PC-9 (cell line): ENCODE results near the gene MSANTD1. TPM values are rescaled to one million over a fixed set of nuclear protein-coding genes. Genes with fewer than 3 reads are reported as not detected.

Source experiments
- BruUV-seq: library from RNA; stranded (reverse); fragments of 400-500 nt; replicated peaks from 2 replicates; lab custom pipeline; 2021; lab: Mats Ljungman, UMichigan
- CTCF ChIA-PET: fragments of 300-600 bp; sonication (Branson Sonifier 250); formaldehyde crosslinking; loops from one replicate; lab custom pipeline; 2022; ENCODE audit warnings: antibody characterized with exemption; lab: Charles Lee
- POLR2A ChIA-PET: fragments of 300-600 bp; sonication (Branson Sonifier 250); formaldehyde crosslinking; loops from one replicate; lab custom pipeline; 2022; ENCODE audit warnings: antibody characterized with exemption; ENCODE audit not compliant: unreplicated experiment; lab: Charles Lee
- DNase-seq, 2 experiments: peaks; one replicate each; pipeline versions ENCODE4 v3.0.0 to v3.0.0-alpha.2; 2015 to 2022; ENCODE audit warnings: mixed read lengths in 1 of 2
- H2AFZ ChIP-seq: fragments of 200-600 bp; sonication (generic); 2 replicates; pipeline ENCODE4 v1.8.1; 2017; ENCODE audit warnings: antibody characterized with exemption
- H3F3A ChIP-seq: fragments of 200-600 bp; sonication (generic); 2 replicates; pipeline ENCODE4 v1.8.1; 2017; ENCODE audit warnings: antibody characterized with exemption, mild to moderate bottlenecking, low read depth; ENCODE audit not compliant: insufficient read depth
- H3K27ac ChIP-seq: fragments of 200-600 bp; sonication (generic); 2 replicates; pipeline ENCODE4 v1.6.1; 2016; ENCODE audit warnings: mixed run types
- H3K27me3 ChIP-seq: fragments of 200-600 bp; sonication (generic); 2 replicates; pipeline ENCODE4 v1.6.1; 2016; ENCODE audit warnings: low read depth, mixed run types; ENCODE audit not compliant: insufficient read depth
- H3K36me3 ChIP-seq: fragments of 200-600 bp; sonication (generic); 2 replicates; pipeline ENCODE4 v1.6.1; 2016; ENCODE audit warnings: low read depth, mixed run types
- H3K4me1 ChIP-seq: fragments of 200-600 bp; sonication (generic); replicated peaks from 2 replicates; pipeline ENCODE4 v1.6.1; 2016; ENCODE audit warnings: mixed run types; ENCODE audit not compliant: insufficient read depth
- H3K4me2 ChIP-seq: fragments of 200-600 bp; sonication (generic); 2 replicates; pipeline ENCODE4 v1.6.1; 2017; ENCODE audit warnings: mixed run types
- H3K4me3 ChIP-seq: fragments of 200-600 bp; sonication (generic); 2 replicates; pipeline ENCODE4 v1.6.1; 2016; ENCODE audit warnings: mixed run types
- H3K79me2 ChIP-seq: fragments of 200-600 bp; sonication (generic); 2 replicates; pipeline ENCODE4 v1.6.1; 2017; ENCODE audit warnings: low read depth, mixed run types
- H3K9me2 ChIP-seq: fragments of 200-600 bp; sonication (generic); 2 replicates; pipeline ENCODE4 v1.8.1; 2017; ENCODE audit warnings: mild to moderate bottlenecking; ENCODE audit not compliant: insufficient read depth
- H3K9me3 ChIP-seq: fragments of 200-600 bp; sonication (generic); 2 replicates; pipeline ENCODE4 v1.8.1; 2016; ENCODE audit warnings: low read depth; ENCODE audit not compliant: insufficient read depth
- H4K20me1 ChIP-seq: fragments of 200-600 bp; sonication (generic); 2 replicates; pipeline ENCODE4 v1.8.1; 2017; ENCODE audit not compliant: insufficient read depth
- EZH2 ChIP-seq: fragments of 200-600 bp; sonication (generic); IDR thresholded peaks from 2 replicates; pipeline ENCODE4 v1.8.0; 2017; ENCODE audit warnings: antibody characterized with exemption, low read depth
- intact Hi-C: fragments of 100-400 bp; cut with micrococcal nuclease; formaldehyde crosslinking; loops from one replicate; pipeline ENCODE4 v1.10.0; 2022; ENCODE audit not compliant: unreplicated experiment
- total RNA-seq: library from RNA; stranded (reverse); gene quantifications from 2 replicates; pipeline ENCODE4 v1.2.3, GENCODE V29; 2021
- TF ChIP-seq, protein P1 (sequence below): fragments of 200-600 bp; sonication (generic); conservative IDR thresholded peaks from 2 replicates; pipeline ENCODE4 v1.6.1; 2017; ENCODE audit warnings: mixed run types, antibody characterized with exemption, mild to moderate bottlenecking, moderate library complexity

MSANTD1 gene
- total RNA-seq, 1 experiment from 2014 or later = 3.1 TPM

DNA sequence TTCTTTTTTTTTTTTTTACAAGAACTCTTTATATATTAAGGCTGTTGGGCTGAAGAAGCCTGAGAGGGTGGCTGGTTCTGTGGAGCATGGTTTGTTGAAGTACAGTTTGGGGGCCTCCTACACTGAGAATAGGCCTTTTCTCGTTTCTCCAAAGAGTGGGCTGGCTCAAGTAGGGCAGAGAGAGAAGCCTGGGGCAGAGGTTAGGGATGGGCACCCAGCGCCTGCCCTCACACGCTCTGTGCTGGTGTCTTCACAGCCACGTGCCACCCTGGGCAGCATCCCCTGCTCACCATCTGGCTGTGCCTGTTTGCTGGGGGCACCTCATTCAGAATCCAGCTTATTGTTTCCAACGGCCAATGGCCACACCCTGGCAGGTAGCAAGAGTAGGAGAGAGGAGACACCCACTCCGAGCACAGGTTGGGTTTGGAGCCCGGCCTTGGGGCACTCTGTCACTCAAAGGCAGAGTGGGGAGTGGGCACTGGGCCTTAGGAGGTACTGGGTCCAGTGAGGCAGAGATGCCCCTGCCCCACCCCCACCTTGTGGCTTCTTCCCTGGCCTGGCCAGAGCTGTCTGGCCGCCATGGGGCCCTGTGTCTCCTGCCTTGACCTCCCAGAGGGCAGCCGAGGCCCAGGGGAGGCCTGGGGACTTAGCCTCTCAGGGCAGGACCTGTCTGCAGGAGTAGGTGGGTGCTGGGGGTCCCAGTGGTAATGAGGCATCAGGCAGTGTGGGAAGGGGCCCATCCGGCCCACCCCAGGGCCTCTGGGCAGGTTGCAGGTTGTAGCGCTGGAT is 2.9 kb downstream of the MSANTD1 start:
- Histone ChIP-seq H3K4me2 (no peak overlapping the region), H3F3A (peaks cover 6% of the 10 kb centered on the region; the same call in 1 of the 2 replicates), H3K79me2 (no peaks in the 10 kb centered on the region), H3K9me2 (no peaks in the 10 kb centered on the region), H3K4me1 (peaks cover 9% of the 10 kb centered on the region), H3K4me3 (no peak overlapping the region), H2AFZ (no peak overlapping the region), H4K20me1 (no peaks in the 10 kb centered on the region), H3K9me3 (no peaks in the 10 kb centered on the region), H3K27ac (no peak overlapping the region), H3K36me3 (no peaks in the 10 kb centered on the region), H3K27me3 (no peaks in the 10 kb centered on the region)
- DNase-seq = no peak
- POLR2A ChIA-PET = no interaction called here
- CTCF ChIA-PET = no interaction called here
- TF ChIP-seq, protein P1, sequence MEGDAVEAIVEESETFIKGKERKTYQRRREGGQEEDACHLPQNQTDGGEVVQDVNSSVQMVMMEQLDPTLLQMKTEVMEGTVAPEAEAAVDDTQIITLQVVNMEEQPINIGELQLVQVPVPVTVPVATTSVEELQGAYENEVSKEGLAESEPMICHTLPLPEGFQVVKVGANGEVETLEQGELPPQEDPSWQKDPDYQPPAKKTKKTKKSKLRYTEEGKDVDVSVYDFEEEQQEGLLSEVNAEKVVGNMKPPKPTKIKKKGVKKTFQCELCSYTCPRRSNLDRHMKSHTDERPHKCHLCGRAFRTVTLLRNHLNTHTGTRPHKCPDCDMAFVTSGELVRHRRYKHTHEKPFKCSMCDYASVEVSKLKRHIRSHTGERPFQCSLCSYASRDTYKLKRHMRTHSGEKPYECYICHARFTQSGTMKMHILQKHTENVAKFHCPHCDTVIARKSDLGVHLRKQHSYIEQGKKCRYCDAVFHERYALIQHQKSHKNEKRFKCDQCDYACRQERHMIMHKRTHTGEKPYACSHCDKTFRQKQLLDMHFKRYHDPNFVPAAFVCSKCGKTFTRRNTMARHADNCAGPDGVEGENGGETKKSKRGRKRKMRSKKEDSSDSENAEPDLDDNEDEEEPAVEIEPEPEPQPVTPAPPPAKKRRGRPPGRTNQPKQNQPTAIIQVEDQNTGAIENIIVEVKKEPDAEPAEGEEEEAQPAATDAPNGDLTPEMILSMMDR = no peak
- TF ChIP-seq EZH2 = no peak
- intact Hi-C loops = no loop called here
- BruUV-seq = no TSS peak

DNA sequence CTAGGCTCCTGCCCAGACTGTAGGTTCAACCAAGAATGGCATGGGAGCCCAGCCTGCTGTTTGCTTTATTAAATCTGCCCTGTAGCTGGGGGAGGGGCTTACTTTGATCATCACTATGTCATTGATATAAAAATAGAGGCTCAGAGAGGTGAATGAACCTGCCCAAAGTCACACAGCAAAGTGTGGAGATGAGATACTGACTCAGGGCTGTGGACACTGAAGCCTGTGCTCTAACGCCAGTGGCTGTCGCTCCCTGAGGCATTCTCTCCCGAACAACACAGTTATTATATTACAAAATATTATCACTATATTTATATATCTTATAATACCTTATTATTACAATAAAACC is 3.5 kb downstream of the MSANTD1 start:
- no peaks in the 10 kb centered on the region for H3K9me2 ChIP-seq
- peaks cover 14% of the 10 kb centered on the region for H3K4me1 ChIP-seq
- ChIA-PET POLR2A (no interaction called here), CTCF (no interaction called here)
- H4K20me1 ChIP-seq = no peaks in the 10 kb centered on the region
- no peak for DNase-seq
- H2AFZ ChIP-seq = no peak overlapping the region
- intact Hi-C loops = no loop called here
- H3K27ac ChIP-seq = no peak overlapping the region
- no peaks in the 10 kb centered on the region for H3K27me3 ChIP-seq
- no peak overlapping the region for H3K4me2 ChIP-seq
- H3K36me3 ChIP-seq = no peaks in the 10 kb centered on the region
- TF ChIP-seq, protein P1 = no peak
- TF ChIP-seq EZH2 = no peak
- H3K79me2 ChIP-seq = no peaks in the 10 kb centered on the region
- no peaks in the 10 kb centered on the region for H3K9me3 ChIP-seq
- no TSS peak for BruUV-seq
- H3F3A ChIP-seq = peaks cover 7% of the 10 kb centered on the region; the same call in 1 of the 2 replicates
- H3K4me3 ChIP-seq = no peak overlapping the region

DNA sequence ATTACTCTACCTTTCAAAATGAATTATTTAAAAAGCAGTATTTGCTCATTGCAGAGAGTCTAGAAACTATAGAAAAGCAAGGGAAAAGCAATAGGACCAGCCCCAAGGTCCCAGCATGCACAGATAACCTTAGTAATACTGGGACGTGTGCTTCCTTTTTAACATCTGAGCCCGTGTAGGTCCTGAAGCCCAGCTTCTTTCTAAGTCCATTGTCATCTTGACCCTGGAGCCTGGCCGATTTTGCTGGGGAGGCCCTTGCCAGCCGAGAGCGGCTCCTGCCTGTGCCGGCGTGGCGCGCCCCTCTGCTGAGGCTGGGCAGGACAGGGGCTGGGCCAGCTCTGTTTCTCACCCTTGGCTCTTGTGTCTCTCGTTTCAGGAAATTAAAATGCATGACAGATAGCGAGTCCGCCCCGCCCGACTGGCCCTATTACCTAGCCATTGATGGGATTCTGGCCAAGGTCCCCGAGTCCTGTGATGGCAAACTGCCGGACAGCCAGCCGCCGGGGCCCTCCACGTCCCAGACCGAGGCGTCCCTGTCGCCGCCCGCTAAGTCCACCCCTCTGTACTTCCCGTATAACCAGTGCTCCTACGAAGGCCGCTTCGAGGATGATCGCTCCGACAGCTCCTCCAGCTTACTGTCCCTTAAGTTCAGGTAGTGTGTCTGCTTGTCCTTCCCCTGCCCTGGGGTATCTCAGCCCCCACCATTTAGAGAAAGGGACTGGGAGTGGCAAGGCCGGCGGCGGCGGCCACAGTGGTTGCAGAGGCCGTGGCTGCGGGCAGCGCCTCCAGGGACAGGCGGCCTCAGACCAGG is 4.1 kb downstream of the MSANTD1 start:
- Histone ChIP-seq H3K4me3 (no peak overlapping the region), H3K4me1 (peaks cover 20% of the 10 kb centered on the region), H3K9me3 (no peaks in the 10 kb centered on the region), H3K27ac (no peak overlapping the region), H3K4me2 (no peak overlapping the region), H3K9me2 (no peaks in the 10 kb centered on the region), H3K27me3 (no peaks in the 10 kb centered on the region), H3K36me3 (no peaks in the 10 kb centered on the region), H3K79me2 (no peaks in the 10 kb centered on the region), H4K20me1 (no peaks in the 10 kb centered on the region), H2AFZ (no peak overlapping the region), H3F3A (peaks cover 9% of the 10 kb centered on the region; the same call in 1 of the 2 replicates)
- ChIA-PET POLR2A (no interaction called here), CTCF (no interaction called here)
- no TSS peak for BruUV-seq
- no peak for DNase-seq
- intact Hi-C loops = no loop called here
- TF ChIP-seq, protein P1 = no peak
- no peak for TF ChIP-seq EZH2
